Neural cell (in vitro differentiated cells): ENCODE results near the gene ARL2BP.
"Not testable (repeated sequence)": the region's sequence is repeated elsewhere in the genome, so short reads cannot be mapped to it uniquely, and the experiment has no call there.

Experiments used
- CTCF ChIP-seq: fragments of 450-650 bp; IDR thresholded peaks from 2 replicates; pipeline ENCODE4 v1.5.1; 2014; ENCODE audit warnings: antibody characterized with exemption, mild to moderate bottlenecking, moderate library complexity; ENCODE audit not compliant: poor library complexity, severe bottlenecking
- EP300 ChIP-seq: fragments of 450-650 bp; conservative IDR thresholded peaks from 2 replicates; pipeline ENCODE4 v1.6.1; 2014; ENCODE audit warnings: antibody characterized with exemption, mild to moderate bottlenecking, moderate library complexity; ENCODE audit not compliant: poor library complexity, severe bottlenecking
- EZH2 ChIP-seq: fragments of 200-600, 300-800 bp; shearing (Covaris generic), sonication (generic); IDR thresholded peaks from 2 replicates; pipeline ENCODE4 v1.6.1; 2014; ENCODE audit warnings: antibody characterized with exemption, low read length, borderline replicate concordance, mild to moderate bottlenecking; ENCODE audit not compliant: insufficient read depth, poor library complexity, severe bottlenecking
- MXI1 ChIP-seq: fragments of 450-650 bp; conservative IDR thresholded peaks from 2 replicates; pipeline ENCODE4 v1.6.1; 2014; ENCODE audit warnings: antibody characterized with exemption, mild to moderate bottlenecking; ENCODE audit not compliant: poor library complexity, severe bottlenecking
- POLR2AphosphoS5 ChIP-seq: IDR thresholded peaks from 2 replicates; pipeline ENCODE4 v1.6.1; 2012
- RAD21 ChIP-seq: fragments of 450-650 bp; conservative IDR thresholded peaks from 2 replicates; pipeline ENCODE4 v1.6.1; 2014; ENCODE audit warnings: antibody characterized with exemption, mild to moderate bottlenecking, moderate library complexity
- REST ChIP-seq: IDR thresholded peaks from 2 replicates; pipeline ENCODE4 v1.6.1; 2012; ENCODE audit warnings: borderline replicate concordance
- SMC3 ChIP-seq: fragments of 450-650 bp; conservative IDR thresholded peaks from 2 replicates; pipeline ENCODE4 v1.6.1; 2014; ENCODE audit warnings: antibody characterized with exemption, mild to moderate bottlenecking, moderate library complexity; ENCODE audit not compliant: poor library complexity

DNA sequence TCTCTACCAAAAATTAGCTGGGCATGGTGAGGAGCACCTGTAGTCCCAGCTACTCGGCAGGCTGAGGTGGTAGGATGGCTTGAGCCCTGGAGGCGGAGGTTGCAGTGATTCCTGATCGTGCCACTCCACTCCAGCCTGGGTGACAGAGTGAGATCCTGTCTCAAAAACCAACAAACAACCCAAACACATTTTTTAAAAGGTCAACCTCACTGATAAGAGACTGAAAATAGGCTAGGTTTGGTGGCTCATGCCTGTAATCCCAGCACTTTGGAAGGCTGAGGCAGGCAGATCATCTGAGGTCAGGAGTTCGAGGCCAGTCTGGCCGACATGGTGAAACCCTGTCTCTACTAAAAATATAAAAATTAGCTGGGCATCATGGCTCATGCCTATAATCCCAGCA, 30.9 kb downstream of the ARL2BP start:
- not testable (repeated sequence) for TF ChIP-seq REST, POLR2AphosphoS5, CTCF, SMC3, EZH2, EP300, MXI1, RAD21
